ENCODE data around the gene NUP85.

Gene NUP85

GRCh38 chr17:75244133-75244866, 38.8 kb downstream of the NUP85 start (continued):
- TF ChIP-seq PATZ1 (CRISPR knock-in tag; IDR thresholded peaks at IDR 0.05; ENCODE audit: borderline replicate concordance) (no peak), ARNTL (CRISPR knock-in tag; IDR thresholded peaks at IDR 0.05; ENCODE audit: borderline replicate concordance, low read depth) (no peak)

DNA sequence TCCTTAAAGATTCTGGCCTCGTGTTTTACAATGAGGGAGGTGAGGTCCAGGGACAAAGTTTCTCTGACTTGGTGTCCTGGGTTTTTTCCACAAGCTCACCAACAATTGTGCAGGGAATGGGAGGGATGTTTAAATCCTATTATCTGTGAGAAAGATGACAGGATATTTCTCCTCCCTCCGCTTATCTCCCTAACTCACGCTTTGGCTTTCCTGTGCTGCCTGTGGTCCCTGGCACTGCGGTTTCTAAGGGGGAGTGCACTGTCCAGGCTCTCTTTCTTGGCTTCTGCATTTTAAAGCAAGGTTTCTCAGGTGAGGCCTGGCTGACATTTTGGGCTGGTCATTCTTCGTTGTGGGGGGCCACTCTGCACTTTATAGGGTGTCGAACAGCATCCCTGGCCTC, 39.5 kb downstream of the NUP85 start:
- ATAC-seq = no peak
- TF ChIP-seq, protein P1, sequence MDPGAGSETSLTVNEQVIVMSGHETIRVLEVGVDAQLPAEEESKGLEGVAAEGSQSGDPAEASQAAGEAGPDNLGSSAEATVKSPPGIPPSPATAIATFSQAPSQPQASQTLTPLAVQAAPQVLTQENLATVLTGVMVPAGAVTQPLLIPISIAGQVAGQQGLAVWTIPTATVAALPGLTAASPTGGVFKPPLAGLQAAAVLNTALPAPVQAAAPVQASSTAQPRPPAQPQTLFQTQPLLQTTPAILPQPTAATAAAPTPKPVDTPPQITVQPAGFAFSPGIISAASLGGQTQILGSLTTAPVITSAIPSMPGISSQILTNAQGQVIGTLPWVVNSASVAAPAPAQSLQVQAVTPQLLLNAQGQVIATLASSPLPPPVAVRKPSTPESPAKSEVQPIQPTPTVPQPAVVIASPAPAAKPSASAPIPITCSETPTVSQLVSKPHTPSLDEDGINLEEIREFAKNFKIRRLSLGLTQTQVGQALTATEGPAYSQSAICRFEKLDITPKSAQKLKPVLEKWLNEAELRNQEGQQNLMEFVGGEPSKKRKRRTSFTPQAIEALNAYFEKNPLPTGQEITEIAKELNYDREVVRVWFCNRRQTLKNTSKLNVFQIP (CRISPR knock-in tag; IDR thresholded peaks at IDR 0.05; ENCODE audit: borderline replicate concordance, low read depth) = no peak
- TF ChIP-seq ARNTL (CRISPR knock-in tag; IDR thresholded peaks at IDR 0.05; ENCODE audit: borderline replicate concordance, low read depth) = no peak

GRCh38 chr17:75246404-75246803, 40.9 kb downstream of the NUP85 start:
- no peak for ATAC-seq
- no peak for TF ChIP-seq ESRRG (CRISPR knock-in tag; IDR thresholded peaks at IDR 0.05)
- no peak for TF ChIP-seq TOX (CRISPR knock-in tag; IDR thresholded peaks at IDR 0.05; ENCODE audit: borderline replicate concordance)
- no peak for TF ChIP-seq CSRNP3 (CRISPR knock-in tag; IDR thresholded peaks at IDR 0.05)
- TF ChIP-seq ZNF70 (CRISPR knock-in tag; IDR thresholded peaks at IDR 0.05) = no peak
- TF ChIP-seq, protein P1 (CRISPR knock-in tag; IDR thresholded peaks at IDR 0.05; ENCODE audit: borderline replicate concordance, low read depth) = no peak
- no peak for TF ChIP-seq ARNTL (CRISPR knock-in tag; IDR thresholded peaks at IDR 0.05; ENCODE audit: borderline replicate concordance, low read depth)
- no peak for TF ChIP-seq PATZ1 (CRISPR knock-in tag; IDR thresholded peaks at IDR 0.05; ENCODE audit: borderline replicate concordance)
- TF ChIP-seq TSHZ2 (CRISPR knock-in tag; IDR thresholded peaks at IDR 0.05) = no peak
- no peak for TF ChIP-seq ZNF8 (CRISPR knock-in tag; IDR thresholded peaks at IDR 0.05)
- TF ChIP-seq SNAI2 (CRISPR knock-in tag; IDR thresholded peaks at IDR 0.05) = no peak

DNA sequence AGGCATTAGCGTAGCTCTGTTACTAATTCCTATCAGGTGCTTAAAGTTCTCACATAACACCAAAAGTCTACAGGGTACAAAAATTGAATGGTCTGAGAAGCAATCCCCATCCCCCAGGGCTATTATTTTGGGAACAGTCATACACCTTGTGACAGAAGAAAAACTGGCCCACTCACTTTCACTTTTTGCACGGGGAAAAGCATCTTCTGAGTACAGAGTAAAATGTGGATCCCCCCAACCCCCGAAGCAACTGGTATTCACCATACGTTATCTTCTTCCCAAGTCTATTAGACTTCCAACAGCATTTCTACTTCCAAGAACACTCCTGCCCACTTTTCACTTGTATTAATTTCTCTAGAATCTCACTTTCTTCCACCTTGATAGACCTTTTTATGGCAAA, 44.1 kb downstream of the NUP85 start:
- ATAC-seq = no peak
- no peak for TF ChIP-seq ESRRG (CRISPR knock-in tag; IDR thresholded peaks at IDR 0.05)
- TF ChIP-seq CREB5 (CRISPR knock-in tag; IDR thresholded peaks at IDR 0.05; ENCODE audit: low read depth) = no peak
- TF ChIP-seq OSR1 (CRISPR knock-in tag; IDR thresholded peaks at IDR 0.05) = no peak
- TF ChIP-seq CSRNP3 (CRISPR knock-in tag; IDR thresholded peaks at IDR 0.05) = no peak
- TF ChIP-seq GLIS3 (CRISPR knock-in tag; IDR thresholded peaks at IDR 0.05) = no peak
- TF ChIP-seq PATZ1 (CRISPR knock-in tag; IDR thresholded peaks at IDR 0.05; ENCODE audit: borderline replicate concordance) = no peak
- no peak for TF ChIP-seq ZC3H10 (CRISPR knock-in tag; IDR thresholded peaks at IDR 0.05)
- TF ChIP-seq ZNF565 (CRISPR knock-in tag; conservative IDR thresholded peaks at IDR 0.05; ENCODE audit: low read depth) = no peak
- no peak for TF ChIP-seq ISL1 (CRISPR knock-in tag; IDR thresholded peaks at IDR 0.05)
- no peak for TF ChIP-seq ZNF70 (CRISPR knock-in tag; IDR thresholded peaks at IDR 0.05)
- no peak for TF ChIP-seq ZFP3 (CRISPR knock-in tag; IDR thresholded peaks at IDR 0.05)
